Brain microvascular endothelial cell (primary cell): ENCODE results near the gene GNAL.

Experiments
- DNase-seq: peaks from one replicate; pipeline ENCODE4 v3.0.0-alpha.2; 2020
- H3K27ac ChIP-seq: fragments of 250-450 bp; sonication (Bioruptor Pico); 2 replicates; pipeline ENCODE4 v1.5.1; 2020; ENCODE audit warnings: mild to moderate bottlenecking, moderate library complexity
- H3K27me3 ChIP-seq: fragments of 250-450 bp; sonication (Bioruptor Pico); replicated peaks from 2 replicates; pipeline ENCODE4 v1.5.1; 2020; ENCODE audit warnings: mild to moderate bottlenecking
- H3K36me3 ChIP-seq: fragments of 250-450 bp; sonication (Bioruptor Pico); replicated peaks from 2 replicates; pipeline ENCODE4 v1.5.1; 2020; ENCODE audit warnings: mild to moderate bottlenecking
- H3K4me3 ChIP-seq: 2 replicates; pipeline ENCODE4 v1.5.1; 2011; ENCODE audit warnings: low read depth, mild to moderate bottlenecking, control low read depth, low read length, moderate library complexity
- in situ Hi-C: cut with HindIII; loops from 2 replicates; pipeline ENCODE4 v1.10.0; 2017; ENCODE audit warnings: low sequenced_read_pairs, low pct_ligation_motif_present
- TF ChIP-seq, protein P1 (sequence below): IDR thresholded peaks from 2 replicates; pipeline ENCODE4 v1.5.1; 2011; ENCODE audit warnings: low read depth, mild to moderate bottlenecking, moderate library complexity, low read length, control low read depth, inconsistent platforms; ENCODE audit errors: missing control alignments

The GNAL gene

DNA sequence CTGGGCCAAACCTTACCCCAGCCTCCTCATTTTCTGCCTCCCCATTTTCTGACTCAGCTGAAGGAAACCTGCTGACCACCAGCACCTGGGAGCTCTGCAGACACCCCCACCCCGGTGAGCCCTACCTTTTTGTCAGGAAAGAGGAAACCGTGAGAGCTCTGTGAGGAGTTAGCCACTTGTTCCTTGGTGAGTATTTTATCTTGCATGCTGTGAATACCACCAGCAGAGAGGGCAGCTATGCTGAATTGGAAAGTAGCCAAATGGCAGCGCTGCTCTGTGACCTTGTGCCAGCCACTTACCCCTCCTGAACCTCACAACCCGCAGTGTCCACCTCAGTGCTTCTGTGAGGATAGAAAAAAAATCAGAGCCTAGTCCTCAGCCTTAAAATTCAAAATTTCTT lies 216.5 kb downstream of the GNAL start:
- H3K4me3 ChIP-seq: no peak overlapping the region
- DNase-seq: no peak
- in situ Hi-C loops: no loop called here
- TF ChIP-seq, protein P1, sequence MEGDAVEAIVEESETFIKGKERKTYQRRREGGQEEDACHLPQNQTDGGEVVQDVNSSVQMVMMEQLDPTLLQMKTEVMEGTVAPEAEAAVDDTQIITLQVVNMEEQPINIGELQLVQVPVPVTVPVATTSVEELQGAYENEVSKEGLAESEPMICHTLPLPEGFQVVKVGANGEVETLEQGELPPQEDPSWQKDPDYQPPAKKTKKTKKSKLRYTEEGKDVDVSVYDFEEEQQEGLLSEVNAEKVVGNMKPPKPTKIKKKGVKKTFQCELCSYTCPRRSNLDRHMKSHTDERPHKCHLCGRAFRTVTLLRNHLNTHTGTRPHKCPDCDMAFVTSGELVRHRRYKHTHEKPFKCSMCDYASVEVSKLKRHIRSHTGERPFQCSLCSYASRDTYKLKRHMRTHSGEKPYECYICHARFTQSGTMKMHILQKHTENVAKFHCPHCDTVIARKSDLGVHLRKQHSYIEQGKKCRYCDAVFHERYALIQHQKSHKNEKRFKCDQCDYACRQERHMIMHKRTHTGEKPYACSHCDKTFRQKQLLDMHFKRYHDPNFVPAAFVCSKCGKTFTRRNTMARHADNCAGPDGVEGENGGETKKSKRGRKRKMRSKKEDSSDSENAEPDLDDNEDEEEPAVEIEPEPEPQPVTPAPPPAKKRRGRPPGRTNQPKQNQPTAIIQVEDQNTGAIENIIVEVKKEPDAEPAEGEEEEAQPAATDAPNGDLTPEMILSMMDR: no peak
- no peaks in the 10 kb centered on the region for H3K27me3 ChIP-seq
- H3K36me3 ChIP-seq: no peaks in the 10 kb centered on the region
- no peak overlapping the region for H3K27ac ChIP-seq

DNA sequence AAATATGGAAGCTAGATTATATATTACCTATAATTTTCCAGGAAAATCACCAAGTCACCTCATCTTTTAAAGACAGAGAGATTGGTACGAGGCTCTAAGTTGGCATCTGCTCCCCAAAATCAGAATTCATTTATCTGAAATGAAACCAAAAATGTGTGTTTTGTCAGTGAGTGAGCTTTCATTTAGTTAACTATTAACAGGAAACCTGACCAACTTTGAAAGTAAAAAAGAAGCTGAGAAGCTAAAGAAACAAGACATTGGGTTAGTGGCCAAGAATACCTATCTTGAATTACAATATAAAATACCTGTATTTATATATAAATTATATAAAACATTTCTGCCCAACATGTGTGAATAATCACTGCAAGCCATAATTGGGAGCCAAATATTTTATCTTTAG lies 217.1 kb downstream of the GNAL start:
- Histone ChIP-seq H3K27ac (no peak overlapping the region), H3K36me3 (no peaks in the 10 kb centered on the region), H3K4me3 (no peak overlapping the region), H3K27me3 (no peaks in the 10 kb centered on the region)
- TF ChIP-seq, protein P1: no peak
- in situ Hi-C loops: no loop called here
- DNase-seq: no peak

DNA sequence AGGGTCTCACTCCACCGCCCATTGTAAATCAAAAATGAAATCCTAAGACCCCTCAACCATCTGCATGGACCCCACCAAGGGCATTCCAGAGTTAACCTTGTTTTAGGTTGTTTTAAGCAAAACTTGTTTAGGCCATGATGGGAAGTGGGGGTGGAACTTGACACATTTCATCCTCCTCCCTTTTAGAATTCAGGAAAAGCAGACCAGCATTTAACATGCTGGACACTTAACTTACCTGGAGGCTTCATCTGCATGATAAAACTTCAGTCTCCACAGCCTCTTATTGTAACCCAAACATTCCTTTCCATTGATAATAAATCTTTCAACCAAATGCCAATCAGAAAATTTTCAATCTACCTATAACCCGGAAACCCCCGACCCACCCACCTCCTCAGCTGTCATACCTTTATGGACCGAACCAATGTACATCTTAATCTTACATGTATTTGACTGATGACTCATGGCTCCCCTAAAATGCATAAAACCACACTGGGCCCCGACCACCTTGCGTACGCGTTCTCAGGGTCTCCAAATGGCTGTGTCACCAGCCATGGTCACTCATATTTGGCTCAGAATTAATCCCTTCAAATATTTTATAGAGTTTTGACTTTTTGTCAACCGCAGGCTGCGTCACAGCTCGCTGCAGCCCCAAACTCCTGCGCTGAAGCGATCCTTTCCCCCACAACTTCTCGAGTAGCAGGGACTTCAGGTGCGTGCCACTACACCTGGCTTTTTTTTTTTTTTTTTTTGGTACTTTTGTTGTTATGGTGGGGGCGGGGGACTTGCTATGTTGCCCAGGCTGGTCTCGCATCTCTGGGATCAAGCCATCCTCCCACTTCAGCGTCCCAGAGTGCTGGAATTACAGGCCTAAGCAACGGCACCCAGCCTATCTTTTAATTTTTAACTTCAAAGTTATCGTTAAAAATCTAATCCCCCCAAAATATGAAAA lies 218.1 kb downstream of the GNAL start:
- Histone ChIP-seq H3K36me3 (no peaks in the 10 kb centered on the region), H3K27me3 (no peaks in the 10 kb centered on the region), H3K27ac (no peak overlapping the region), H3K4me3 (peak overlapping the region; percentile 84)
- TF ChIP-seq, protein P1: no peak
- no peak for DNase-seq
- in situ Hi-C loops: no loop called here

DNA sequence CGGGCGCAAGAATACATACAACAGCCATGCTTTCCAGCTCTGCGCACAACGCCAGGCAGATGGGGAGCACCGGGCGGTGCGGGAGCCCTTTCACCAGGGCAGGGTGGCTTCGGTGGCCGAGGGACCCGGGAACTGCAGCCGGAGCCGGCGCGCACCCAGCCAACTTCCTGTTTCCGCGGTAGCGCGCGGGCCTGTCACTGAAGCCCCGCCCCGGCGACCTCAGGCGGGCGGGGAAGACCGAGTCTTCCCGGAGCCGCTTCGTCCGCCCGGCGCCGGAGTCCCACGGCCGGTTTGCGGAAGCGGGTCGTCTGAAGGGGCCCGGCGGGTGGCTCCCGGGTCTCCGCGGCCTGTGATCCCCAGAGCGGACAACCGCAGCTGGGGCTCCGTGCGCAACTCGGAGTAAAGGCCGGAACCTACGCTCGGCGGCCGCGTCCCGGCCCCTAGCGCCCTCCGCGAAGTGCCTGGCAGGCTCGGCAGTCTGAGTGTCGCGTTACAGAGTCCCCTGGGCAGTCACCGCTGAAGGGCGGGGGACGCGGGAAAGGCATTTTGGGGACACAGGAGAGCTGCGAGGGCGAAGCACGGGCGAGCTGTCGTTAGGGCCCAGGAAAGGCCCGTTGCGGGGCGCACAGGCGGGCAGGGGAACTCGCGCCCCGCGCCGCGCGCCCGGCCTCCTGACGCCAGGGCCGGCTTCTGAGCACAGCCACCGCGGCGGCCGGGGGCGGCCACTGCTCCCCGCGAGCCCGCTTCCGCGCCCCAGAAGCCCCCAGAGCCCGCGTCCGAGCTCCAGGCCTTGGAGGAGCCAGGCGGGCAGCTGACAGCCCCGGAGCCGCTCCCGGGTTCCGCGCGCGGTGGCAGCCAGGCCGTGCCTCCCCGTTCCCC lies 219.4 kb downstream of the GNAL start, which contains the start of gene MPPE1:
MPPE1 (minus strand) TSS at position 136 of the 879 bp plus-strand sequence. CDS start 11,053 bp downstream, outside the sequence.
- Histone ChIP-seq H3K27me3 (no peaks in the 10 kb centered on the region), H3K27ac (peak within 1 kb of the TSS; percentile 67), H3K4me3 (peak within 1 kb of the TSS; percentile 84), H3K36me3 (no peaks in the 10 kb centered on the region)
- peak; percentile 65 for DNase-seq
- in situ Hi-C loops: no loop called here
- TF ChIP-seq, protein P1: no peak

DNA sequence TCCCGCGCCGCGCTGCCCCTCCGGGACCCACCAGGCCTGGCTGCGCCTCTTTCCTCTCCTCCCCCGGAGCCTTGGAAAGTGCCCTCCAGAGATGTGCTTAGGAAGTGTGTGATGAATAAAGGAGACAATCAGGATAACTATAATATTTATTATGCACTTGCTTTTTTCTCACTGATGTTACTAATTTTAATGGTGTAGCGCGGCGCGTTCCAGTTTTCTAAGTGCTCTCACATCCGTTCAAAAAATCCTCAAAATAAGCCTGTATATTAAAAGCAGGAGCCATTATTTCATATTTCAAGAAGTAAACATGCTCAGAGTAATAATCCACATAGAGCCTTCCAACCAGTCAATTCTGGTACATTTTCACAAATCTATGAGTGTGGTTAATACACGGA lies 220.0 kb downstream of the GNAL start:
- no peaks in the 10 kb centered on the region for H3K27me3 ChIP-seq
- DNase-seq: no peak
- TF ChIP-seq, protein P1: no peak
- in situ Hi-C loops: no loop called here
- H3K27ac ChIP-seq: peak overlapping the region; percentile 67
- peak overlapping the region; percentile 84 for H3K4me3 ChIP-seq
- no peaks in the 10 kb centered on the region for H3K36me3 ChIP-seq
